Activated naive CD4-positive, alpha-beta T cell treated with anti-CD3 and anti-CD28 coated beads, Interleukin-2, amount 10 ng/mL, durations not matched to agents 7 days and 5 days (primary cell): ENCODE results near the gene EIF3D.

ENCODE experiments used
- CTCF ChIA-PET: fragments of 350-600 bp; sonication (Branson Sonifier 250); formaldehyde crosslinking; loops from one replicate; lab custom pipeline; 2021; ENCODE audit warnings: antibody characterized with exemption; lab: Charles Lee
- DNase-seq: peaks from one replicate; pipeline ENCODE4 v3.0.0-alpha.2; 2020
- H3K27ac Mint-ChIP-seq: one replicate; pipeline ENCODE4 v1.8.0; 2021; ENCODE audit warnings: mild to moderate bottlenecking, moderate library complexity, mixed read lengths
- H3K27me3 Mint-ChIP-seq: one replicate; pipeline ENCODE4 v1.8.0; 2021; ENCODE audit warnings: mild to moderate bottlenecking, mixed read lengths
- H3K36me3 Mint-ChIP-seq: one replicate; pipeline ENCODE4 v1.8.0; 2021; ENCODE audit warnings: mixed read lengths
- H3K4me1 Mint-ChIP-seq: one replicate; pipeline ENCODE4 v1.8.0; 2021; ENCODE audit warnings: mixed read lengths
- H3K4me3 Mint-ChIP-seq: one replicate; pipeline ENCODE4 v1.8.0; 2021; ENCODE audit warnings: mild to moderate bottlenecking, moderate library complexity, mixed read lengths
- H3K9me3 Mint-ChIP-seq: one replicate; pipeline ENCODE4 v1.8.0; 2021; ENCODE audit warnings: mixed read lengths

EIF3D gene

GRCh38 chr22:36472689-36473088, 56.3 kb downstream of the EIF3D start:
- H3K36me3 Mint-ChIP-seq = peaks cover 46% of the 10 kb centered on the region
- H3K4me1 Mint-ChIP-seq = peaks cover 25% of the 10 kb centered on the region
- no peak overlapping the region for H3K27ac Mint-ChIP-seq
- no peaks in the 10 kb centered on the region for H3K27me3 Mint-ChIP-seq
- CTCF ChIA-PET = interaction anchor here (5.3 kb wide), 1 partner anchor 172 kb away, joined by 88 read pairs; no protein-coding TSS in a partner anchor
- H3K9me3 Mint-ChIP-seq = no peaks in the 10 kb centered on the region
- DNase-seq = no peak
- no peak overlapping the region for H3K4me3 Mint-ChIP-seq

GRCh38 chr22:36471341-36471821, 57.6 kb downstream of the EIF3D start:
- H3K27me3 Mint-ChIP-seq = no peaks in the 10 kb centered on the region
- H3K27ac Mint-ChIP-seq = peak overlapping the region; percentile 45
- H3K4me1 Mint-ChIP-seq = peaks cover 36% of the 10 kb centered on the region
- peaks cover 45% of the 10 kb centered on the region for H3K36me3 Mint-ChIP-seq
- no peaks in the 10 kb centered on the region for H3K9me3 Mint-ChIP-seq
- CTCF ChIA-PET = interaction anchor here (0.6 to 5.3 kb wide), 20 partner anchors 9 to 185 kb away, joined by 3 to 88 read pairs (median 5); no protein-coding TSS in a partner anchor
- no peak overlapping the region for H3K4me3 Mint-ChIP-seq
- DNase-seq = no peak

GRCh38 chr22:36470994-36471331, 58.0 kb downstream of the EIF3D start:
- H3K27ac Mint-ChIP-seq = no peak overlapping the region

GRCh38 chr22:36470162-36470993, 58.6 kb downstream of the EIF3D start:
- Mint-ChIP-seq H3K27me3 (no peaks in the 10 kb centered on the region), H3K36me3 (peaks cover 40% of the 10 kb centered on the region), H3K27ac (peak overlapping the region; percentile 52), H3K9me3 (no peaks in the 10 kb centered on the region), H3K4me1 (peaks cover 35% of the 10 kb centered on the region), H3K4me3 (no peak overlapping the region)
- DNase-seq = peak; percentile 90
- CTCF ChIA-PET = interaction anchor here (0.6 to 5.3 kb wide), 29 partner anchors 8 to 231 kb away, joined by 3 to 88 read pairs (median 4); partner anchors contain the start of gene APOL2

More at GRCh38 chr22:36470994-36471331, 58.0 kb downstream of the EIF3D start:
- Mint-ChIP-seq H3K4me3 (no peak overlapping the region), H3K4me1 (peaks cover 38% of the 10 kb centered on the region), H3K36me3 (peaks cover 43% of the 10 kb centered on the region), H3K27me3 (no peaks in the 10 kb centered on the region), H3K9me3 (no peaks in the 10 kb centered on the region)
- no peak for DNase-seq
- CTCF ChIA-PET = interaction anchor here (1.0 to 5.3 kb wide), 19 partner anchors 9 to 185 kb away, joined by 3 to 88 read pairs (median 5); no protein-coding TSS in a partner anchor

GRCh38 chr22:36469094-36469710, 59.8 kb downstream of the EIF3D start:
- H3K9me3 Mint-ChIP-seq = no peaks in the 10 kb centered on the region
- CTCF ChIA-PET = interaction anchor here (0.8 to 5.3 kb wide), 9 partner anchors 99 to 169 kb away, joined by 3 to 88 read pairs (median 9); no protein-coding TSS in a partner anchor
- H3K4me3 Mint-ChIP-seq = no peak overlapping the region
- H3K4me1 Mint-ChIP-seq = peaks cover 35% of the 10 kb centered on the region
- DNase-seq = no peak
- no peak overlapping the region for H3K27ac Mint-ChIP-seq
- H3K27me3 Mint-ChIP-seq = no peaks in the 10 kb centered on the region
- H3K36me3 Mint-ChIP-seq = peaks cover 31% of the 10 kb centered on the region

- Mint-ChIP-seq H3K27ac (no peak overlapping the region), H3K9me3 (no peaks in the 10 kb centered on the region), H3K4me1 (peaks cover 35% of the 10 kb centered on the region), H3K36me3 (peaks cover 28% of the 10 kb centered on the region), H3K4me3 (no peak overlapping the region), H3K27me3 (no peaks in the 10 kb centered on the region)
- no peak for DNase-seq
- CTCF ChIA-PET = interaction anchor here (0.6 to 5.3 kb wide), 5 partner anchors 8 to 168 kb away, joined by 3 to 88 read pairs (median 5); no protein-coding TSS in a partner anchor
These were observed 61.0 kb downstream of the EIF3D start for GRCh38 chr22:36467946-36468345.

GRCh38 chr22:36467042-36467810, 61.7 kb downstream of the EIF3D start:
- Mint-ChIP-seq H3K9me3 (no peaks in the 10 kb centered on the region), H3K4me1 (peaks cover 38% of the 10 kb centered on the region), H3K27me3 (peaks cover 1% of the 10 kb centered on the region), H3K4me3 (no peak overlapping the region), H3K36me3 (peaks cover 23% of the 10 kb centered on the region), H3K27ac (peak overlapping the region; percentile 64)
- CTCF ChIA-PET = interaction anchor here (1.5 to 5.3 kb wide), 3 partner anchors 102 to 167 kb away, joined by 5 to 88 read pairs (median 30); no protein-coding TSS in a partner anchor
- no peak for DNase-seq

GRCh38 chr22:36466258-36466657, 62.7 kb downstream of the EIF3D start:
- no peak for DNase-seq
- H3K36me3 Mint-ChIP-seq = peaks cover 19% of the 10 kb centered on the region
- no peak overlapping the region for H3K4me3 Mint-ChIP-seq
- peaks cover 4% of the 10 kb centered on the region for H3K27me3 Mint-ChIP-seq
- no peaks in the 10 kb centered on the region for H3K9me3 Mint-ChIP-seq
- H3K4me1 Mint-ChIP-seq = peaks cover 38% of the 10 kb centered on the region
- H3K27ac Mint-ChIP-seq = no peak overlapping the region
- CTCF ChIA-PET = interaction anchor here (1.4 to 4.8 kb wide), 2 partner anchors 132 to 166 kb away, joined by 3 to 30 read pairs; no protein-coding TSS in a partner anchor

GRCh38 chr22:36465232-36466021, 63.5 kb downstream of the EIF3D start:
- DNase-seq = no peak
- Mint-ChIP-seq H3K27me3 (peaks cover 4% of the 10 kb centered on the region), H3K4me3 (no peak overlapping the region), H3K27ac (peak overlapping the region; percentile 11), H3K4me1 (peaks cover 34% of the 10 kb centered on the region), H3K36me3 (peaks cover 14% of the 10 kb centered on the region), H3K9me3 (no peaks in the 10 kb centered on the region)
- CTCF ChIA-PET = interaction anchor here (1.4 kb wide), 1 partner anchor 165 kb away, joined by 3 read pairs; no protein-coding TSS in a partner anchor

- no peak overlapping the region for H3K27ac Mint-ChIP-seq
- H3K36me3 Mint-ChIP-seq = peaks cover 9% of the 10 kb centered on the region
- no peak overlapping the region for H3K4me3 Mint-ChIP-seq
- no peaks in the 10 kb centered on the region for H3K9me3 Mint-ChIP-seq
- DNase-seq = no peak
- CTCF ChIA-PET = no interaction called here
- peaks cover 27% of the 10 kb centered on the region for H3K4me1 Mint-ChIP-seq
- peaks cover 4% of the 10 kb centered on the region for H3K27me3 Mint-ChIP-seq
These were observed 64.2 kb downstream of the EIF3D start for GRCh38 chr22:36464715-36465231.

GRCh38 chr22:36463783-36464184, 65.2 kb downstream of the EIF3D start:
- CTCF ChIA-PET = no interaction called here
- Mint-ChIP-seq H3K27me3 (peaks cover 4% of the 10 kb centered on the region), H3K36me3 (peaks cover 9% of the 10 kb centered on the region), H3K9me3 (no peaks in the 10 kb centered on the region), H3K4me3 (no peak overlapping the region), H3K27ac (no peak overlapping the region), H3K4me1 (peaks cover 25% of the 10 kb centered on the region)
- no peak for DNase-seq

- Mint-ChIP-seq H3K36me3 (peaks cover 5% of the 10 kb centered on the region), H3K4me1 (peaks cover 27% of the 10 kb centered on the region), H3K4me3 (no peak overlapping the region), H3K9me3 (no peaks in the 10 kb centered on the region), H3K27ac (no peak overlapping the region), H3K27me3 (peaks cover 4% of the 10 kb centered on the region)
- DNase-seq = no peak
- CTCF ChIA-PET = interaction anchor here (0.6 to 0.8 kb wide), 2 partner anchors 9 to 185 kb away, joined by 3 to 4 read pairs; no protein-coding TSS in a partner anchor
These were observed 67.0 kb downstream of the EIF3D start for GRCh38 chr22:36461665-36462649.
